B cell (primary cell): ENCODE data around the gene PRKCH. TPM values are rescaled to one million over a fixed set of nuclear protein-coding genes. Genes with fewer than 3 reads are reported as not detected.

ENCODE experiments used
- ATAC-seq: fragments of 200-7000 bp; cut with Tn5 transposase; one replicate; pipeline ENCODE4 v1.10.0; 2021; ENCODE audit warnings: low read depth, mild to moderate bottlenecking, moderate number of reproducible peaks, moderate library complexity
- CTCF ChIA-PET: fragments of 350-600 bp; sonication (Branson Sonifier 250); formaldehyde crosslinking; loops from one replicate; lab custom pipeline; 2021; ENCODE audit warnings: antibody characterized with exemption, inconsistent platforms; lab: Charles Lee
- POLR2A ChIA-PET: fragments of 350-600 bp; sonication (Branson Sonifier 250); formaldehyde crosslinking; loops from one replicate; lab custom pipeline; 2021; ENCODE audit warnings: antibody characterized with exemption; lab: Charles Lee
- DNase-seq: peaks from one replicate; pipeline ENCODE4 v3.0.0; 2013
- H2AFZ ChIP-seq: 2 replicates; pipeline ENCODE4 v1.6.1; 2012; ENCODE audit warnings: mild to moderate bottlenecking, low read depth, low read length; ENCODE audit not compliant: insufficient read depth, poor library complexity, severe bottlenecking
- H3K27ac ChIP-seq, 2 donors: 1 replicate in 1 of 2; 2 replicates in 1 of 2; pipeline ENCODE4 v1.5.1; 2012 to 2013; ENCODE audit warnings: low read length in 2 of 2, mild to moderate bottlenecking in 2 of 2, moderate library complexity in 1 of 2
- H3K27me3 ChIP-seq, 4 experiments: fragments of 200-600 bp in 1 of 4; sonication (generic) in 1 of 4; replicated peaks in 1 of 4; 1 replicate in 2 of 4; 2 replicates in 2 of 4; pipeline versions ENCODE4 v1.6.1 to v1.7.0; 2013 to 2016; ENCODE audit warnings: low read length in 3 of 4, mild to moderate bottlenecking in 2 of 4, mixed read lengths in 1 of 4, moderate library complexity in 1 of 4; ENCODE audit not compliant: insufficient read depth in 4 of 4, control insufficient read depth in 3 of 4; ENCODE audit errors: control extremely low read depth in 1 of 4
- H3K36me3 ChIP-seq, 2 experiments: replicated peaks in 1 of 2; 1 replicate in 1 of 2; 2 replicates in 1 of 2; pipeline versions ENCODE4 v1.6.1 to v1.7.1; 2013; ENCODE audit warnings: low read length in 1 of 2; ENCODE audit not compliant: insufficient read depth in 2 of 2, control insufficient read depth in 1 of 2; ENCODE audit errors: control extremely low read depth in 1 of 2, extremely low read depth in 1 of 2
- H3K4me1 ChIP-seq, 2 donors: fragments of 200-600 bp in 1 of 2; sonication (generic) in 1 of 2; 1 replicate in 1 of 2; 2 replicates in 1 of 2; pipeline versions ENCODE4 v1.5.1 to v1.6.1; 2013 to 2017; ENCODE audit warnings: low read length in 2 of 2; ENCODE audit not compliant: control insufficient read depth in 2 of 2, insufficient read depth in 2 of 2
- H3K4me2 ChIP-seq: replicated peaks from 2 replicates; pipeline ENCODE3; 2012; ENCODE audit warnings: mild to moderate bottlenecking, low read depth, low read length; ENCODE audit not compliant: poor library complexity, severe bottlenecking
- H3K4me3 ChIP-seq, 5 experiments: fragments of 200-600 bp in 1 of 5; sonication (generic) in 1 of 5; 1 replicate in 3 of 5; 2 replicates in 2 of 5; pipeline versions ENCODE4 v1.5.1 to v1.7.0; 2011 to 2016; ENCODE audit warnings: low read length in 4 of 5, mild to moderate bottlenecking in 4 of 5, low read depth in 2 of 5, control low read depth in 1 of 5, moderate library complexity in 1 of 5; ENCODE audit not compliant: insufficient read depth in 1 of 5; ENCODE audit errors: control extremely low read depth in 1 of 5, extremely low read depth in 1 of 5
- H3K79me2 ChIP-seq: fragments of 200-600 bp; sonication (generic); one replicate; pipeline ENCODE4 v1.6.0; 2016; ENCODE audit warnings: low read length; ENCODE audit not compliant: control insufficient read depth, insufficient read depth
- H3K9ac ChIP-seq: fragments of 200-600 bp; sonication (generic); 2 replicates; pipeline ENCODE4 v1.6.1; 2017; ENCODE audit warnings: mild to moderate bottlenecking, low read length, moderate library complexity
- H3K9me3 ChIP-seq, 3 donors: one replicate each; pipeline versions ENCODE4 v1.6.1 to v1.7.1; 2013; ENCODE audit warnings: low read length in 2 of 3; ENCODE audit not compliant: control insufficient read depth in 2 of 3, insufficient read depth in 1 of 3; ENCODE audit errors: control extremely low read depth in 1 of 3
- H4K20me1 ChIP-seq: 2 replicates; pipeline ENCODE4 v1.6.0; 2012; ENCODE audit warnings: mild to moderate bottlenecking, low read length; ENCODE audit not compliant: insufficient read depth, control insufficient read depth, poor library complexity, severe bottlenecking
- H3K27ac Mint-ChIP-seq: one replicate; pipeline ENCODE4 v1.8.0; 2021; ENCODE audit warnings: mixed read lengths
- H3K27me3 Mint-ChIP-seq: one replicate; pipeline ENCODE4 v1.8.0; 2021; ENCODE audit warnings: mixed read lengths
- H3K4me1 Mint-ChIP-seq: one replicate; pipeline ENCODE4 v1.8.0; 2021; ENCODE audit warnings: mixed read lengths
- H3K4me3 Mint-ChIP-seq: one replicate; pipeline ENCODE4 v1.8.0; 2021; ENCODE audit warnings: mixed read lengths
- H3K9me3 Mint-ChIP-seq: one replicate; pipeline ENCODE4 v1.8.0; 2022; ENCODE audit warnings: mixed read lengths; ENCODE audit not compliant: insufficient read depth
- CTCF ChIP-seq: fragments of 200-600 bp; IDR thresholded peaks from one replicate; pipeline ENCODE4 v1.8.0; 2022; ENCODE audit warnings: antibody characterized with exemption, mild to moderate bottlenecking
- EZH2 ChIP-seq: IDR thresholded peaks from 2 replicates; pipeline ENCODE4 v1.6.1; 2012; ENCODE audit warnings: borderline replicate concordance, low read depth, mild to moderate bottlenecking, moderate library complexity, low read length; ENCODE audit not compliant: insufficient read depth, poor library complexity, severe bottlenecking
- WGBS: methylation state at CpG from one replicate; pipeline ENCODE4 v1.1.5; 2013; ENCODE audit warnings: missing lambda C conversion rate; ENCODE audit not compliant: insufficient coverage; 5-methylcytosine and 5-hydroxymethylcytosine counted together
- intact Hi-C: fragments of 100-400 bp; cut with micrococcal nuclease; formaldehyde crosslinking; loops from one replicate; pipeline ENCODE4 v1.10.0; 2022
- polyA plus RNA-seq: library from polyadenylated mRNA; depleted of rRNA; stranded (reverse); fragments of >200 nt; gene quantifications from 2 replicates; pipeline ENCODE4 v1.2.3, GENCODE V29; 2012
- total RNA-seq, 2 donors: library from RNA; stranded (reverse); fragments of 120-200 nt in 1 of 2; gene quantifications; 1 replicate in 1 of 2; 2 replicates in 1 of 2; pipeline versions ENCODE4 v1.2.3 to v1.2.4, GENCODE V29; 2013 to 2022

Gene PRKCH
- total and polyA plus RNA-seq, 2 donors (not counting 1 experiment from before 2014, with no cell fraction given): 2.0 to 5.0 TPM

DNA sequence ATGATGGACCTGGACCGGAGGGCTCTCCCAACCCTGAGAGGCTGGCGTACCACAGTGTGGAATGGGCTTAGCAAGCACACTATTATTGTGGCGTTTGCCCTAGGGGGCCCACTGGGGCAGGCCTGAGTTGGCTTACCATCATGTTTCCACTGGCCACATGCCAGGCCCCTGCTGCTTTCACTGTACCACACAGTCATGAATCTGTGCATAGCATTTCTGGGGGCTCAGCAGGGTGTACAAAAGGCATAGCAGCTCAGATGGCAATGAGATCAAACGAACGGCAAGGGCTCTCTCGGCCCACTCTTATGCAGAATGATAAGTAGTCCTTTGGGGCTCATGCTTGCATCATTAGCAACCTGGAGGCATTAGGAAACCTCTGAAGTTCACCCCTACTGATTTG is 236.9 kb downstream of the PRKCH start:
- TF ChIP-seq EZH2 (no peak), CTCF (no peak)
- WGBS: 94% methylated on average over 6 of the region's 6 CpGs
- ChIA-PET CTCF (interaction anchor here (1.8 kb wide), 1 partner anchor 54 kb away, joined by 5 read pairs; no protein-coding TSS in a partner anchor), POLR2A (interaction anchor here (1.3 kb wide), 2 partner anchors 11 to 55 kb away, joined by 4 to 5 read pairs; no protein-coding TSS in a partner anchor)
- Histone ChIP-seq H2AFZ (no peak overlapping the region), H3K9me3 (no peaks in the 10 kb centered on the region), H3K27me3 (no peaks in the 10 kb centered on the region), H3K4me3 (no peak overlapping the region), H4K20me1 (no peaks in the 10 kb centered on the region), H3K27ac (no peak overlapping the region), H3K79me2 (no peaks in the 10 kb centered on the region), H3K4me2 (no peak overlapping the region), H3K4me1 (peaks cover 22 to 32% of the 10 kb centered on the region in 2 donors), H3K36me3 (no peaks in the 10 kb centered on the region), H3K9ac (no peak overlapping the region)
- H3K4me1 Mint-ChIP-seq: peaks cover 35% of the 10 kb centered on the region
- no peak for ATAC-seq
- no peaks in the 10 kb centered on the region for H3K27me3 Mint-ChIP-seq
- no peaks in the 10 kb centered on the region for H3K9me3 Mint-ChIP-seq
- no peak overlapping the region for H3K4me3 Mint-ChIP-seq
- intact Hi-C loops: no loop called here
- no peak for DNase-seq
- no peak overlapping the region for H3K27ac Mint-ChIP-seq

DNA sequence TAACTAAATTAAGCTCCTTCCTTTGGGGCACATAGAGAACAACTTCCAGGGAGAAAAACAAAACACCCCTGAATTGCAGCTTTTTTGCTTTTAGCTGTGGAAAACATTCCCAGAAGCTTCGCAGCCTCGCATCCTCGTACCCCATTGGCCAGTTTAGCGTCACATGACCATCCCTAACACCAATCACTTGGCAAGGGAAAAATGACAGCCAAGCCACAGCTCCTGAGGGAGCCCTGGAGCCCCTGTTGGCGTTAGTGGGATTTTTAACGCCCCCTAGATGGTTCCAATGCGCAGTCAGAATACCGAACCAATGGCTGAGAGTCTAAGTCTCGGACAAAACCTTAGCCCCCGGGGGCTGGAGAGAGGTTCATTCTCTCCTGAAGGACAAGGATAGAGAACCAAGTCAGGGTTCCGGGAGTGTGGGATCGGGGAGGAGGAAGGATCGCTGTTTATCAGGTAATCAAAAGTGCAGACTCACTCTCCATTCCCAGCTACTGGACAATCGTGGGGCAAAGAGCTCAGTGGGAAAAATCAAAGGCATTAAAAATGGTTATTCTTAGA is 238.3 kb downstream of the PRKCH start:
- H3K27ac ChIP-seq: no peak overlapping the region
- no peak overlapping the region for H3K9ac ChIP-seq
- no peaks in the 10 kb centered on the region for H3K36me3 ChIP-seq
- H3K9me3 ChIP-seq: no peaks in the 10 kb centered on the region
- TF ChIP-seq CTCF: no peak
- TF ChIP-seq EZH2: no peak
- H3K79me2 ChIP-seq: no peaks in the 10 kb centered on the region
- H3K4me3 ChIP-seq: no peak overlapping the region
- no peak for ATAC-seq
- H3K4me2 ChIP-seq: no peak overlapping the region
- no peaks in the 10 kb centered on the region for H3K27me3 Mint-ChIP-seq
- H3K4me1 Mint-ChIP-seq: peaks cover 37% of the 10 kb centered on the region
- POLR2A ChIA-PET: interaction anchor here (1.3 kb wide), 1 partner anchor 56 kb away, joined by 5 read pairs; no protein-coding TSS in a partner anchor
- H4K20me1 ChIP-seq: no peaks in the 10 kb centered on the region
- H3K4me1 ChIP-seq: peaks cover 16 to 26% of the 10 kb centered on the region in 2 donors
- 99% methylated on average over 9 of the region's 14 CpGs for WGBS
- intact Hi-C loops: no loop called here
- no peaks in the 10 kb centered on the region for H3K9me3 Mint-ChIP-seq
- no peak for DNase-seq
- no peaks in the 10 kb centered on the region for H3K27me3 ChIP-seq
- CTCF ChIA-PET: interaction anchor here (1.1 to 1.8 kb wide), 2 partner anchors 13 to 56 kb away, joined by 3 to 5 read pairs; no protein-coding TSS in a partner anchor
- H2AFZ ChIP-seq: no peak overlapping the region
- H3K27ac Mint-ChIP-seq: no peak overlapping the region
- H3K4me3 Mint-ChIP-seq: no peak overlapping the region
